Measurements from ENCODE around the gene MYH3.

DNA sequence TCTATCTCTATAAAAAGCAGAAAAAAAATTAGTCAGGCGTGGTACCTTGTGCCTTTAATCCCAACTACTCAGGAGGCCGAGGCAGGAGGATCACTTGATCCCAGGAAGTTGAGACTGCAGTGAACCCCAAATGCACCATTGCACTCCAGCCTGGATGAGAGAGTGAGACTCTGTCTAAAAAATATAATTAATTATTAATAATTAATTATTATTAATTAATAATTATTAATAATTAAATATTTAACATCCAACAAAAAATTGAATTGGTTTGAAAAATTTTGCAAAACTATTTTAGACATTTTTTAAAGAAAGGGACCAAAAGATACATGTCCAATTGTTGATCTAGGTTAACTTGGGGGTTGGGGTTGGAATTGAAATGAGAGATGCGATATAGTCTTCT is 51.0 kb downstream of the MYH3 start:
- TF ChIP-seq POLR2A (IDR thresholded peaks at IDR 0.05) (no peak), POLR2AphosphoS5 (IDR thresholded peaks at IDR 0.05) (no peak), EP300 (IDR thresholded peaks at IDR 0.05) (no peak)
- TF ChIP-seq, protein P1, sequence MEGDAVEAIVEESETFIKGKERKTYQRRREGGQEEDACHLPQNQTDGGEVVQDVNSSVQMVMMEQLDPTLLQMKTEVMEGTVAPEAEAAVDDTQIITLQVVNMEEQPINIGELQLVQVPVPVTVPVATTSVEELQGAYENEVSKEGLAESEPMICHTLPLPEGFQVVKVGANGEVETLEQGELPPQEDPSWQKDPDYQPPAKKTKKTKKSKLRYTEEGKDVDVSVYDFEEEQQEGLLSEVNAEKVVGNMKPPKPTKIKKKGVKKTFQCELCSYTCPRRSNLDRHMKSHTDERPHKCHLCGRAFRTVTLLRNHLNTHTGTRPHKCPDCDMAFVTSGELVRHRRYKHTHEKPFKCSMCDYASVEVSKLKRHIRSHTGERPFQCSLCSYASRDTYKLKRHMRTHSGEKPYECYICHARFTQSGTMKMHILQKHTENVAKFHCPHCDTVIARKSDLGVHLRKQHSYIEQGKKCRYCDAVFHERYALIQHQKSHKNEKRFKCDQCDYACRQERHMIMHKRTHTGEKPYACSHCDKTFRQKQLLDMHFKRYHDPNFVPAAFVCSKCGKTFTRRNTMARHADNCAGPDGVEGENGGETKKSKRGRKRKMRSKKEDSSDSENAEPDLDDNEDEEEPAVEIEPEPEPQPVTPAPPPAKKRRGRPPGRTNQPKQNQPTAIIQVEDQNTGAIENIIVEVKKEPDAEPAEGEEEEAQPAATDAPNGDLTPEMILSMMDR (IDR thresholded peaks at IDR 0.05): no peak
